ENCODE data around the gene FRY.

DNA sequence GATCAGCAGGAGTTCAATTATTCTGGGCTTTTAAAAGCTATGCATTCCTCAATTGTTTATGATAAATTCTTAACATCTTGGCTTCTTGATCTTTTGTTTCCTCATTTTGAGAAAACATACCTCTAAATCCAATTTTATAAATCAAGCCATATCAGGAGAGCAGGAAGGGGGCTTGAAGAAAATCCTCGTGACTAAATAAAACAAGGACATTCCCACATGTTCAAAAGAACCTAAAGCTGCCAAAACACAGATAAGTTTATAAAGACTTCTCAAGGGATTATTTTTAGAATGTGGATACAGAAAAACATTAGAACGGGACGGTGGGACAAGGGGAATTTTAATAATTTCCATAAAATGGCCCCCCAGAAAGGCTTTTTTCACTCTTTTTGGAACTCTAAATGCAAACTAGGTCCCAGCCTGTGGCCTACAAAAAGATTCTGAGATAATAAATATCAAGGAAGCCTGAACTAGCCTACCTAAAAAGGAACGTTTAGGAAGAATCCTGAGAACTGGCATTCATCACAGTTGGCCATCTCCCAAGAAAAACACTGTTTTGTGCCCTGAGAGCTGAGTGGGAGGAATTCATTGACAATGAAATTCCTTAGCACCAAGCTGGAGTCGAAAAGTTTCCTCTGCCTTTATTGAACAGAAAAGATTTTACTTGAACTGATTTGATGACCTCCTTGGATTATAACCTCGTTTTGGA is 253.5 kb downstream of the FRY start:
- TF ChIP-seq, protein P1, sequence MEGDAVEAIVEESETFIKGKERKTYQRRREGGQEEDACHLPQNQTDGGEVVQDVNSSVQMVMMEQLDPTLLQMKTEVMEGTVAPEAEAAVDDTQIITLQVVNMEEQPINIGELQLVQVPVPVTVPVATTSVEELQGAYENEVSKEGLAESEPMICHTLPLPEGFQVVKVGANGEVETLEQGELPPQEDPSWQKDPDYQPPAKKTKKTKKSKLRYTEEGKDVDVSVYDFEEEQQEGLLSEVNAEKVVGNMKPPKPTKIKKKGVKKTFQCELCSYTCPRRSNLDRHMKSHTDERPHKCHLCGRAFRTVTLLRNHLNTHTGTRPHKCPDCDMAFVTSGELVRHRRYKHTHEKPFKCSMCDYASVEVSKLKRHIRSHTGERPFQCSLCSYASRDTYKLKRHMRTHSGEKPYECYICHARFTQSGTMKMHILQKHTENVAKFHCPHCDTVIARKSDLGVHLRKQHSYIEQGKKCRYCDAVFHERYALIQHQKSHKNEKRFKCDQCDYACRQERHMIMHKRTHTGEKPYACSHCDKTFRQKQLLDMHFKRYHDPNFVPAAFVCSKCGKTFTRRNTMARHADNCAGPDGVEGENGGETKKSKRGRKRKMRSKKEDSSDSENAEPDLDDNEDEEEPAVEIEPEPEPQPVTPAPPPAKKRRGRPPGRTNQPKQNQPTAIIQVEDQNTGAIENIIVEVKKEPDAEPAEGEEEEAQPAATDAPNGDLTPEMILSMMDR (IDR thresholded peaks at IDR 0.05), result no peak
- no peak for TF ChIP-seq POLR2A (IDR thresholded peaks at IDR 0.05)
